IPS-NIHi7 (cell line): ENCODE results near the gene ADRA2A.

Experiments
- DNase-seq: peaks from one replicate; pipeline ENCODE4 v3.0.0; 2012; ENCODE audit warnings: mixed read lengths; ENCODE audit errors: extremely low spot score

The ADRA2A gene

DNA sequence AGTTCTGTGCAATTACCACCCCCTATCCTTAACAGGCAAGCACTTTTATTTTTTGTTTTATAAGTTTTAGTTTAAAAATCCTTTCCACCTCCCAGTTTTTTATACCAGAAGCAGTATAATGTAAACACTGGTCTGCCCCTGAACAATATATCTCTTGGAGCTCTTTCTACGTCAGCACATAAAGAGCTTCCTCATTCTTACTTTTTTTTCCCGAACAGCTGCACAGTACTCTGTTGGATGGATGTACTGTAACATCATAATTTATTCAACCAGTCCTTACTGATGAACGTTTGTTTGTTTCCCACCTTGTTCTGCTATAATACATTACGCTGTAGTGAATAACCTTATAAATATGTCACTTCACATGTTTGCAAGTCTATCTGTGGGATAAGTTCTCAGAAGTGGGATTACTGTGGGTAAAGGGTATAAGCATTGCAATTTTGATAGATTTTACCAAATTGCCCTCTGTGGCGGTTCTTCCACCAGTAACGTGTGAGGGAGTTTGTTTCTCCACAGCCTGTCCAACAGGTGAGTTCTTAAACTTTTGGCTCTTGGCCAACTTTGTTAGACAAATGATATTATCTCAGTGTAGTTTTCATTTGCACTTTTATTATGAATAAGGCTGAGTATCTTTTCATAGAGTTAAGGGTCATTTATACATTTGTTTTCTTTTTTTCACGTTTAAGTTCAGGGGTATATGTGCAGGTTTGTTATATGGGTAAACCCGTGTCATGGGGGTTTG, 32.8 kb downstream of the ADRA2A start:
- no peak for DNase-seq

- no peak for DNase-seq
Measured at GRCh38 chr10:111110771-111111170, 33.9 kb downstream of the ADRA2A start.

DNA sequence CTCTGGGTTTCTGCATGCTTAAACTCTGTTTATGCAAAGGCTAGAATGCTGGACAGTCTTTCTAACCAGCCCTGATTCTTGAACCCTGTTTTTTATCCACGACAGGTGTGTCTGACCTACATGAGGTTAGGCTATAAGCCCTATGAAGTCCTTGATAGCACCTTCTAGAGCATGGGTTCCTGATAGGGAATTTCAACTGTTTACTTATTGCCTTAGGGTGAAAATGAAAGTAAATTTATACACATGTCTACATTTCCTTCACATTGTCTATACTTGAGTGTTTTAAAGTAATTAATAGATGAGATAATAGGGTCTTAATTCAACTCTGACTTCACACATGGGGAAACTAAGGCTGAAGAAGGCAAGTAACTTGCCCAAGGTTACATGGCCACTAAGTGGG, 35.5 kb downstream of the ADRA2A start:
- no peak for DNase-seq

- DNase-seq: no peak
Measured at GRCh38 chr10:111113238-111113960, 36.6 kb downstream of the ADRA2A start.

- DNase-seq: no peak
Measured at GRCh38 chr10:111113961-111114757, 37.3 kb downstream of the ADRA2A start.

- DNase-seq: no peak
Measured at GRCh38 chr10:111114758-111115500, 38.1 kb downstream of the ADRA2A start.

GRCh38 chr10:111116211-111116610, 39.4 kb downstream of the ADRA2A start:
- DNase-seq: no peak

DNA sequence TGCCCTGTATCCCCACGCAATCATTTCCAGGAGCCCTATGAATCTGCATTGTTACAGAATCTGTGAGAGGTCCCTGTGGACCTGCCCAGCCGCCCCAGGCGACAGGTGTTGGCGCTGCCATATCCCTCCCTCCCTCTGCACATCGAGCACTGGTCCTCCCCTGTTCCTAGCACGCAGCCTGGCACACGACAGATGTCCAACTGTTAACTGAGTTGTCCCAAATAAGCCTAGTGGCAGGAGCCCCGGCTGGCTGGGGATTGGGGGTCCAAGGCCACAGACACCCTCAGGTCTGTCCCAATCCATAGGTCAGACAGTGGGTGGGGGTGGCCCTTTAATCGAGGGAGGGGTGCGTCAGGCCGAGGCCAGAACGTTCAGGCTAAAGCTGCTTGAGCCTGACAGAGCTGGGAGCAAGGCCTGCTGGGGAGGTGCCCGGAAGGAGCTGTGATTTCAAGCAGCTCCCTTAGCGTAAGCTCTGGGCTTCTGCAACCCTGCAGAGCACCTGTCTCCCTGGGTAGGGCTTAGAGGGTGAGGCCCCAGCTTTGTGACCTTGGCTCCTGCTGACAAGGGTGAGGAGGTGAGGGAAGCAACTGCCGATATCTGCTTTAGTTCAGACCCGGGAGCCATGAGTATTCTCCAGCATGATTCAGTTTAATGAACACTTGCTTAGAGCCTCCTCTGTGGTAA, 40.1 kb downstream of the ADRA2A start:
- no peak for DNase-seq

DNA sequence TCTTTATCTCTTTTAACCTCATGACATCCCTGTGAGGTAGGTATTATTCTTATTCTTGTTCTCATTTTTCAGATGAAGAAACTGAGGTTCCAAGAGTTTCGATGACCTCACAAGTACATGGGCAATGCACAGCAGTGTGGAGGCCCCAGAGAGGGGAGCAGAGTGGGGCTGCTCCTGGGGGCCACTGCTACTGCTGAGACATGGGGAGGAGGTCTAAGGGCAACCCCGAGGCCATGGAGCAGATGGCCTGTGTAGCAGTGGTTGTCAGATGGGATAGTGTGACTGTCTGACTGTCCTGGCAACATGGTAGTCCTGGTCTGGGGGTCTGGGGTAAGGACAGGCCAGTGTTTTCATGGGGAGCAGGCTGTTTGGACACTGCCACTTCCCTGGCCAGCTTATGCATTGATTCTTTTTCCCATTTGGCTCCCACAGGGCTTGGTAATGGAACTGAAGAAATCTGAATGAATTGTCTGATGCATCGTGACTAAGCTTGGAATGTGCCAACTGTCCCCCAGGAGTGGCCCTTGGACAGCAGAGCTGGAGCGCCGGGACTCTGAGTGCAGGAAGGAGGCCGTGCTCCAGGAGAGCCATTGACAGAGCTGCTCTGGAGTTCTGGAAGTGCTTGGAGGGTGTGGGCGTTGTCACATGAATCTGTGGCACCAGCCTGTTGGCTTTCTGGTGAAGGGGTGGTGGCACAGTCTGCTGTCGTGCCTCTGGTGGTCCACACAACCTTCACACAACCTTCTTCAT, 40.9 kb downstream of the ADRA2A start:
- DNase-seq: no peak

GRCh38 chr10:111118758-111119157, 41.9 kb downstream of the ADRA2A start:
- DNase-seq: no peak

- no peak for DNase-seq
Measured at GRCh38 chr10:111119637-111120036, 42.8 kb downstream of the ADRA2A start.

DNA sequence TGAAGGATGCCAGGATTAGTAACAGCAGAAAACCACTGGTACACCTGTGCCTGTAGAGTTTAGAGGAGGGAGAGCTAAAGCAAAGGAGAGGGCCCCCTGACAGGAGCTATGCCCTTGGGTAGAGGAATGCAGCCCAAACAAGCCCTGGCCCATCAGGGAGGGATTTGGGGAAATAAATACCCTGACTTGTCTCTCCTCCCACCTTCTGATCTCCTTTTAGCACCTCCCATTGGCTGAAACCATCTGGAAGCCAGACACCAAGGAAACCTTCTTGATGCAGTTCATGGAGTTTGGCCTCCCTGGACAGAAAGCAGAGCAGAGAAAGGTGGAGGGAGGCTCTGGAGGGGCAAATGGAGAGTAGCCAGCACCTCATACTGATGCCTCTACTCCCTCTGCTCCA, 45.3 kb downstream of the ADRA2A start:
- no peak for DNase-seq

GRCh38 chr10:111123883-111124282, 47.1 kb downstream of the ADRA2A start:
- DNase-seq: no peak

DNA sequence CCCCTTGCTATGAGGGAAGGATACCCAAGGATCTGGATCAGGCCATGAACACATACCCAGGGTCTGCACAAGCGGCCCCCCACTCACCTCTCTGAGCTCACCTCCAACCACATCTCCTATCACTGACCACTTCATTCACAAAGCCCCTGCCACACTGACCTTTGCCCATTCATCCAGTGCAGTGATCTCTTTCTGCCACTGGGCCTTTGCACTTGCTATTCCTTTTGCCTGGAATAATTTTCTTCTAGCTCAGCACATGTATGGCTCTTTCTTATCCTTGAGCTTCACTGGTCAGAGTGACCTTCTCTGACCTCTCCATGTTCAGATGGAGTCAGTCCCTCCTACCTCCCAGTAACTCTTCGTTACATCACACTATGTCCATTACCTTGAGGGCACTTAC, 48.3 kb downstream of the ADRA2A start:
- DNase-seq: no peak

DNA sequence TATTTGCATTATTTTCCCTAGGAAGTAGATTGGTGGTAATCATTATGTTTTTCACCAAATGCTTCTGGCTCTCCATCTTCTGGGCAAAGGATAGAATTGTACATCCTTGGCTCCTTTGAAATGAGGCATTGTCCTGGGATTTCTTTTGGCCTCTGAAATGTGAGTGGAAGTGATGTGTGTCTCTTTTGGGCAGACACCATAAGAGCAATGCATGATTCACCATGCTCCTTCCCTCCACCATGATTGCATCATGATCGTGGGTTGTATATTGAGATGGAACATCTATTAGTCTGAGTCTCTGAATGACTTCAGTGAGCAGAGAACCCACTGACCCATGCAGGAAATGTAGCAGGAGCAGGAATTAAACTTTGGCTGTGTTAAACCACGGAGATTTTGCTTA, 49.2 kb downstream of the ADRA2A start:
- no peak for DNase-seq

DNA sequence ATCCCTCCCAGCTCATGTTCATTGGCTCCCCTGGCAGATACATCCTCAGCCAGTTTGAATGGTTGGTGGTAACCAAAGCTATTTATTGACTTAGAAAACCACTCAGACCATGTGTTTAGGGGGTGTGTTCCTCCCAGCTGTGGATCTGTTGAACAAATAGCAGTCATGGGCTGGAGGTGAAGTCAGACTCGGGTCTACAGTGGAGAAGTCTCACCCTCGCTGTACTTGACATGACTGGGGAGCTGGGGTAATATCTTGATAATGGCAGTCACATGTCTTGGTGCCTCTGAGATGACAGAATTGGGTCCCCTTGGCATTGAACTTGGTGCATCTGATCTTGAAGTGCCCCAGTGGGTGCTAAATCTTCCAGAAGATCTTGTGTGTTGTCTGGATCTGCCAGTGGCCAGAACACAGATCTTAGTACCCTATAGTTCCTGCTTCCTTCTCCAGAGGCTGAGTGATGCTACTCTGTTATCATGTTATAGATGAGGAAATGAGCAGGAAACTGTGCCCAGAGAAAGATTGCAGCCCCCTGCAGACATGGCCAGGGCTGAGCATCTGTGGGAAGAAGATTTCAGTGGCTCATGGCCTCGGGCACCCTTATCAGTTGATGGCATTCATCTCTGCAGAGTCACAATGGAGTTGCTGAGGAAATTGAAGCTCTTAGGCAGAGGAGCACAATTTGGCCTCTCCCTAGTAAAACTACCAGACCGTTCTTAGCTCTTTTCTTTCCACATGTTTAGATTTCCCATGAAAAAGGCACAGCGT, 50.4 kb downstream of the ADRA2A start:
- no peak for DNase-seq

GRCh38 chr10:111128331-111129180, 51.7 kb downstream of the ADRA2A start:
- DNase-seq: peak; percentile 36

GRCh38 chr10:111129363-111129762, 52.5 kb downstream of the ADRA2A start:
- no peak for DNase-seq

DNA sequence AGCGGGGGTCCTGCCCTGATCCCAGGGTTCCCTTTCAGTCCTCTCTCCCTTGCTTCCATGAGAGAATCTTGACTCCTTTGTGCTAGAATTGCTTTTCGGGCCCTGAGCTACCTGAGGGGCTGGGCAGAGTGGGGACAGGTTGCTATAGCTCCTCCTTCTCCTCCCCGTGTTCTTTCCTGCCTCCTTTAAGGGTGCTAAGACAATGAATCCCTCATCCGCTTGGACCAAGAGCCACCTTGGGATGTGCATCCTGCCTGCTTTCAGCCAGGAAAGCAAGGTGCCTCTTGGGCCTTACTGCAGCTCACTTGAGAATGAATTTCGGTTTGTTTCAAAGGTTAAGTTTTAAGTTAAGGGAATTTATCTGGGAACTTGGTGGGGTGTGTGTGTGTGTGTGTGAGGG, 53.6 kb downstream of the ADRA2A start:
- DNase-seq: no peak
